Neural cell (in vitro differentiated cells): ENCODE results near the gene PSMD11. TPM values are rescaled to one million over a fixed set of nuclear protein-coding genes. Genes with fewer than 3 reads are reported as not detected.
"Not testable (repeated sequence)": the region's sequence is repeated elsewhere in the genome, so short reads cannot be mapped to it uniquely, and the experiment has no call there.

Experiments
- H2AFZ ChIP-seq: fragments of 200-600, 300-800 bp; sonication (generic), shearing (Covaris generic); 2 replicates; pipeline ENCODE4 v1.6.0; 2014; ENCODE audit warnings: low read depth, mild to moderate bottlenecking, antibody characterized with exemption, low read length, moderate library complexity
- H3F3A ChIP-seq: fragments of 200-600 bp; shearing (Covaris generic); 2 replicates; pipeline ENCODE4 v1.6.1; 2016; ENCODE audit warnings: mild to moderate bottlenecking, moderate library complexity, mixed read lengths, antibody characterized with exemption, low read length; ENCODE audit not compliant: insufficient read depth, poor library complexity, severe bottlenecking
- H3K27ac ChIP-seq: fragments of 200-600, 300-800 bp; sonication (generic), shearing (Covaris generic); 2 replicates; pipeline ENCODE4 v1.5.1; 2014; ENCODE audit warnings: mild to moderate bottlenecking, low read length, moderate library complexity
- H3K27me3 ChIP-seq: fragments of 300-800, 200-600 bp; sonication (generic), shearing (Covaris generic); 2 replicates; pipeline ENCODE4 v1.6.0; 2014; ENCODE audit warnings: mild to moderate bottlenecking, low read depth, low read length, moderate library complexity; ENCODE audit not compliant: insufficient read depth
- H3K36me3 ChIP-seq: fragments of 300-800, 200-600 bp; sonication (generic), shearing (Covaris generic); 2 replicates; pipeline ENCODE4 v1.5.1; 2014; ENCODE audit warnings: mild to moderate bottlenecking, antibody characterized with exemption, low read length, moderate library complexity; ENCODE audit not compliant: insufficient read depth
- H3K4me2 ChIP-seq: fragments of 300-800, 200-600 bp; sonication (generic), shearing (Covaris generic); 2 replicates; pipeline ENCODE4 v1.6.0; 2014; ENCODE audit warnings: mild to moderate bottlenecking, low read length
- H3K4me3 ChIP-seq: fragments of 300-800, 200-600 bp; sonication (generic), shearing (Covaris generic); 2 replicates; pipeline ENCODE4 v1.5.1; 2014; ENCODE audit warnings: mild to moderate bottlenecking, low read length, moderate library complexity
- H3K79me2 ChIP-seq: fragments of 200-600 bp; shearing (Covaris generic); replicated peaks from 2 replicates; pipeline ENCODE4 v1.6.0; 2014; ENCODE audit warnings: mild to moderate bottlenecking, low read length, moderate library complexity; ENCODE audit not compliant: insufficient read depth
- H3K9ac ChIP-seq: fragments of 300-800, 200-600 bp; sonication (generic), shearing (Covaris generic); 2 replicates; pipeline ENCODE4 v1.6.1; 2016; ENCODE audit warnings: mild to moderate bottlenecking, low read length, mixed read lengths
- H3K9me2 ChIP-seq: fragments of 200-600 bp; shearing (Covaris generic); 2 replicates; pipeline ENCODE4 v1.6.1; 2016; ENCODE audit warnings: mild to moderate bottlenecking, low read length, mixed read lengths; ENCODE audit not compliant: insufficient read depth
- H3K9me3 ChIP-seq: fragments of 200-600, 300-800 bp; sonication (generic), shearing (Covaris generic); 2 replicates; pipeline ENCODE4 v1.6.1; 2016; ENCODE audit warnings: mild to moderate bottlenecking, mixed run types, low read length, moderate library complexity, mixed read lengths
- H4K20me1 ChIP-seq: fragments of 200-600 bp; shearing (Covaris generic); 2 replicates; pipeline ENCODE4 v1.6.1; 2016; ENCODE audit warnings: mild to moderate bottlenecking, mixed run types; ENCODE audit not compliant: insufficient read depth
- CTCF ChIP-seq: fragments of 450-650 bp; IDR thresholded peaks from 2 replicates; pipeline ENCODE4 v1.5.1; 2014; ENCODE audit warnings: antibody characterized with exemption, mild to moderate bottlenecking, moderate library complexity; ENCODE audit not compliant: poor library complexity, severe bottlenecking
- EP300 ChIP-seq: fragments of 450-650 bp; conservative IDR thresholded peaks from 2 replicates; pipeline ENCODE4 v1.6.1; 2014; ENCODE audit warnings: antibody characterized with exemption, mild to moderate bottlenecking, moderate library complexity; ENCODE audit not compliant: poor library complexity, severe bottlenecking
- EZH2 ChIP-seq: fragments of 200-600, 300-800 bp; shearing (Covaris generic), sonication (generic); IDR thresholded peaks from 2 replicates; pipeline ENCODE4 v1.6.1; 2014; ENCODE audit warnings: antibody characterized with exemption, low read length, borderline replicate concordance, mild to moderate bottlenecking; ENCODE audit not compliant: insufficient read depth, poor library complexity, severe bottlenecking
- MXI1 ChIP-seq: fragments of 450-650 bp; conservative IDR thresholded peaks from 2 replicates; pipeline ENCODE4 v1.6.1; 2014; ENCODE audit warnings: antibody characterized with exemption, mild to moderate bottlenecking; ENCODE audit not compliant: poor library complexity, severe bottlenecking
- POLR2AphosphoS5 ChIP-seq: IDR thresholded peaks from 2 replicates; pipeline ENCODE4 v1.6.1; 2012
- RAD21 ChIP-seq: fragments of 450-650 bp; conservative IDR thresholded peaks from 2 replicates; pipeline ENCODE4 v1.6.1; 2014; ENCODE audit warnings: antibody characterized with exemption, mild to moderate bottlenecking, moderate library complexity
- REST ChIP-seq: IDR thresholded peaks from 2 replicates; pipeline ENCODE4 v1.6.1; 2012; ENCODE audit warnings: borderline replicate concordance
- SMC3 ChIP-seq: fragments of 450-650 bp; conservative IDR thresholded peaks from 2 replicates; pipeline ENCODE4 v1.6.1; 2014; ENCODE audit warnings: antibody characterized with exemption, mild to moderate bottlenecking, moderate library complexity; ENCODE audit not compliant: poor library complexity
- TAF1 ChIP-seq: IDR thresholded peaks from 2 replicates; pipeline ENCODE4 v1.6.1; 2012; ENCODE audit warnings: low read depth
- polyA plus RNA-seq: library from polyadenylated mRNA; depleted of rRNA; stranded (reverse); fragments of >200 nt; gene quantifications from 2 replicates; pipeline ENCODE4 v1.2.3, GENCODE V29; 2014

The PSMD11 gene
- polyA plus RNA-seq, 1 donor from 2014 or later, result 43.9 TPM

GRCh38 chr17:32449963-32450362 is 5.7 kb downstream of the PSMD11 start:
- Histone ChIP-seq H3K4me2 (no peak overlapping the region), H3K9ac (no peak overlapping the region), H3K79me2 (peaks cover 55% of the 10 kb centered on the region), H3K4me3 (no peak overlapping the region), H2AFZ (no peak overlapping the region), H3K27me3 (no peaks in the 10 kb centered on the region), H3F3A (no peaks in the 10 kb centered on the region), H3K9me3 (no peaks in the 10 kb centered on the region), H3K27ac (no peak overlapping the region), H3K36me3 (peaks cover 24% of the 10 kb centered on the region), H3K9me2 (no peaks in the 10 kb centered on the region), H4K20me1 (no peaks in the 10 kb centered on the region)
- TF ChIP-seq TAF1, result no peak
- no peak for TF ChIP-seq CTCF
- no peak for TF ChIP-seq RAD21
- TF ChIP-seq SMC3, result no peak

GRCh38 chr17:32450379-32450778 is 6.1 kb downstream of the PSMD11 start:
- H3F3A ChIP-seq, H3K27ac ChIP-seq, H3K4me3 ChIP-seq, H3K9me3 ChIP-seq, H2AFZ ChIP-seq, H3K9ac ChIP-seq, H3K9me2 ChIP-seq, H3K27me3 ChIP-seq, H4K20me1 ChIP-seq, H3K4me2 ChIP-seq: not testable (repeated sequence)
- Histone ChIP-seq H3K36me3 (peaks cover 24% of the 10 kb centered on the region), H3K79me2 (peaks cover 51% of the 10 kb centered on the region)

- Histone ChIP-seq H3K9ac (no peak overlapping the region), H2AFZ (no peak overlapping the region), H3K79me2 (peaks cover 36% of the 10 kb centered on the region), H3K27me3 (no peaks in the 10 kb centered on the region), H3K9me3 (no peaks in the 10 kb centered on the region), H3F3A (no peaks in the 10 kb centered on the region), H3K9me2 (no peaks in the 10 kb centered on the region), H3K4me2 (no peak overlapping the region), H4K20me1 (no peaks in the 10 kb centered on the region), H3K27ac (no peak overlapping the region), H3K4me3 (no peak overlapping the region), H3K36me3 (peaks cover 24% of the 10 kb centered on the region)
- TF ChIP-seq REST, result no peak
- no peak for TF ChIP-seq CTCF
- no peak for TF ChIP-seq EZH2
- TF ChIP-seq RAD21, result no peak
- TF ChIP-seq MXI1, result no peak
- no peak for TF ChIP-seq POLR2AphosphoS5
- no peak for TF ChIP-seq SMC3
- TF ChIP-seq EP300, result no peak
- no peak for TF ChIP-seq TAF1
Observed at GRCh38 chr17:32451879-32452278, 7.6 kb downstream of the PSMD11 start.
